Activated CD8-positive, alpha-beta memory T cell treated with anti-CD3 and anti-CD28 coated beads for 24 hours (primary cell): ENCODE results near the gene BEGAIN.

Experiments used
- DNase-seq: peaks from one replicate; pipeline ENCODE4 v3.0.0-alpha.2; 2020

Gene BEGAIN

GRCh38 chr14:100587086-100587762, at the start of gene BEGAIN:
BEGAIN (minus strand) TSS chr14:100587417; CDS start chr14:100587290, 127 bp downstream.
- DNase-seq: no peak

- no peak for DNase-seq
Measured at GRCh38 chr14:100636559-100636958, 49.3 kb upstream of the BEGAIN start.

- no peak for DNase-seq
Measured at GRCh38 chr14:100634026-100634425, 46.8 kb upstream of the BEGAIN start.

- no peak for DNase-seq
Measured at GRCh38 chr14:100633406-100633805, 46.2 kb upstream of the BEGAIN start.

GRCh38 chr14:100629696-100630095, 42.5 kb upstream of the BEGAIN start:
- DNase-seq: no peak

- DNase-seq: no peak
Measured at GRCh38 chr14:100629098-100629497, 41.9 kb upstream of the BEGAIN start.

- DNase-seq: no peak
Measured at GRCh38 chr14:100628225-100628624, 41.0 kb upstream of the BEGAIN start.

- no peak for DNase-seq
Measured at GRCh38 chr14:100626614-100627013, 39.4 kb upstream of the BEGAIN start.

- no peak for DNase-seq
Measured at GRCh38 chr14:100623961-100624360, 36.7 kb upstream of the BEGAIN start.

GRCh38 chr14:100623557-100623956, 36.3 kb upstream of the BEGAIN start:
- no peak for DNase-seq

GRCh38 chr14:100622708-100623485, 35.7 kb upstream of the BEGAIN start:
- no peak for DNase-seq

GRCh38 chr14:100622224-100622623, 35.0 kb upstream of the BEGAIN start:
- no peak for DNase-seq

- no peak for DNase-seq
Measured at GRCh38 chr14:100621806-100622205, 34.6 kb upstream of the BEGAIN start.

- DNase-seq: no peak
Measured at GRCh38 chr14:100620255-100621100, 33.3 kb upstream of the BEGAIN start.

GRCh38 chr14:100619396-100620254, 32.4 kb upstream of the BEGAIN start:
- DNase-seq: no peak

- DNase-seq: no peak
Measured at GRCh38 chr14:100618763-100619320, 31.6 kb upstream of the BEGAIN start.

- no peak for DNase-seq
Measured at GRCh38 chr14:100618318-100618693, 31.1 kb upstream of the BEGAIN start.

- DNase-seq: no peak
Measured at GRCh38 chr14:100617410-100618317, 30.4 kb upstream of the BEGAIN start.

- DNase-seq: no peak
Measured at GRCh38 chr14:100616854-100617409, 29.7 kb upstream of the BEGAIN start.
